Tibial nerve (tissue), 4 donors: Measurements from ENCODE around the gene TTC22.

Source experiments
- EP300 ChIP-seq, 2 donors: sonication (generic); formaldehyde crosslinking; IDR thresholded peaks; one replicate each; pipeline ENCODE4 v1.6.1; 2017; ENCODE audit warnings: antibody characterized with exemption in 2 of 2, mild to moderate bottlenecking in 1 of 2
- POLR2A ChIP-seq, 2 donors: fragments of 450-650 bp; IDR thresholded peaks; one replicate each; pipeline ENCODE4 v1.6.1; 2017; ENCODE audit warnings: antibody characterized with exemption in 2 of 2, mild to moderate bottlenecking in 2 of 2, moderate library complexity in 2 of 2
- TF ChIP-seq, protein P1 (sequence below), 5 experiments: fragments of 200-600 bp in 3 of 5; fragments of 450-650 bp in 2 of 5; sonication (generic) in 3 of 5; IDR thresholded peaks; one replicate each; pipeline ENCODE4 v1.5.1; 2016 to 2019; ENCODE audit warnings: antibody characterized with exemption in 5 of 5, mild to moderate bottlenecking in 3 of 5, moderate library complexity in 2 of 5

DNA sequence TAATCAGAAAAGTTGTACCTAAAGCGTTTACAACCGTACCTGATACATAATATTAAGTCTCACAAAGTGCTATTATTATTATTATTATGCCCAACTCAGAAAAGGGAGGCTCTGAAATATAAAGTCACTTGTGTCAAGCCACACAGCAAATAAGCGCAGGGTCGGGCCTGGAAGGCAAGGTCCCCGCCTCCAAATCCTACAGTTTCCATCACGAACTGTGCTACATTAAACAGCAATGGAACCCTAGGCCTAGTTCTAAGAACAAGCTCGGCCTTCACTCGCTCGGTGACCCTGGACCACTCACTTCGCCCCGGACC lies 37.3 kb downstream of the TTC22 start:
- TF ChIP-seq, protein P1, sequence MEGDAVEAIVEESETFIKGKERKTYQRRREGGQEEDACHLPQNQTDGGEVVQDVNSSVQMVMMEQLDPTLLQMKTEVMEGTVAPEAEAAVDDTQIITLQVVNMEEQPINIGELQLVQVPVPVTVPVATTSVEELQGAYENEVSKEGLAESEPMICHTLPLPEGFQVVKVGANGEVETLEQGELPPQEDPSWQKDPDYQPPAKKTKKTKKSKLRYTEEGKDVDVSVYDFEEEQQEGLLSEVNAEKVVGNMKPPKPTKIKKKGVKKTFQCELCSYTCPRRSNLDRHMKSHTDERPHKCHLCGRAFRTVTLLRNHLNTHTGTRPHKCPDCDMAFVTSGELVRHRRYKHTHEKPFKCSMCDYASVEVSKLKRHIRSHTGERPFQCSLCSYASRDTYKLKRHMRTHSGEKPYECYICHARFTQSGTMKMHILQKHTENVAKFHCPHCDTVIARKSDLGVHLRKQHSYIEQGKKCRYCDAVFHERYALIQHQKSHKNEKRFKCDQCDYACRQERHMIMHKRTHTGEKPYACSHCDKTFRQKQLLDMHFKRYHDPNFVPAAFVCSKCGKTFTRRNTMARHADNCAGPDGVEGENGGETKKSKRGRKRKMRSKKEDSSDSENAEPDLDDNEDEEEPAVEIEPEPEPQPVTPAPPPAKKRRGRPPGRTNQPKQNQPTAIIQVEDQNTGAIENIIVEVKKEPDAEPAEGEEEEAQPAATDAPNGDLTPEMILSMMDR (IDR thresholded peaks at IDR 0.05), result no peak
- TF ChIP-seq EP300 (IDR thresholded peaks at IDR 0.05) (no peak), POLR2A (IDR thresholded peaks at IDR 0.05) (no peak)
